Ovary (tissue), 3 donors: ENCODE measurements around the gene SYNJ2BP.

ENCODE experiments used
- CTCF ChIP-seq, 3 donors: fragments of 450-650 bp in 2 of 3; fragments of 200-600 bp in 1 of 3; IDR thresholded peaks; one replicate each; pipeline versions ENCODE4 v1.5.1 to v1.8.0; 2016 to 2022; ENCODE audit warnings: antibody characterized with exemption in 3 of 3, mild to moderate bottlenecking in 1 of 3
- EP300 ChIP-seq: sonication (generic); formaldehyde crosslinking; IDR thresholded peaks from one replicate; pipeline ENCODE4 v1.6.1; 2017; ENCODE audit warnings: antibody characterized with exemption
- POLR2A ChIP-seq: fragments of 450-650 bp; IDR thresholded peaks from one replicate; pipeline ENCODE4 v1.6.1; 2017; ENCODE audit warnings: antibody characterized with exemption, mild to moderate bottlenecking, moderate library complexity
- donor health status: DM: no; HTN: no; CAD: no.

GRCh38 chr14:70415788-70416187 is 1.1 kb downstream of the SYNJ2BP start:
- TF ChIP-seq CTCF (IDR thresholded peaks at IDR 0.05) (no peak), POLR2A (no peak), EP300 (no peak)
